ENCODE data around the gene ERVMER34-1.
A peak's percentile ranks its signal among the peaks of the same experiment; 100 is the strongest.

ERVMER34-1 gene, protein sequence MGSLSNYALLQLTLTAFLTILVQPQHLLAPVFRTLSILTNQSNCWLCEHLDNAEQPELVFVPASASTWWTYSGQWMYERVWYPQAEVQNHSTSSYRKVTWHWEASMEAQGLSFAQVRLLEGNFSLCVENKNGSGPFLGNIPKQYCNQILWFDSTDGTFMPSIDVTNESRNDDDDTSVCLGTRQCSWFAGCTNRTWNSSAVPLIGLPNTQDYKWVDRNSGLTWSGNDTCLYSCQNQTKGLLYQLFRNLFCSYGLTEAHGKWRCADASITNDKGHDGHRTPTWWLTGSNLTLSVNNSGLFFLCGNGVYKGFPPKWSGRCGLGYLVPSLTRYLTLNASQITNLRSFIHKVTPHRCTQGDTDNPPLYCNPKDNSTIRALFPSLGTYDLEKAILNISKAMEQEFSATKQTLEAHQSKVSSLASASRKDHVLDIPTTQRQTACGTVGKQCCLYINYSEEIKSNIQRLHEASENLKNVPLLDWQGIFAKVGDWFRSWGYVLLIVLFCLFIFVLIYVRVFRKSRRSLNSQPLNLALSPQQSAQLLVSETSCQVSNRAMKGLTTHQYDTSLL

DNA sequence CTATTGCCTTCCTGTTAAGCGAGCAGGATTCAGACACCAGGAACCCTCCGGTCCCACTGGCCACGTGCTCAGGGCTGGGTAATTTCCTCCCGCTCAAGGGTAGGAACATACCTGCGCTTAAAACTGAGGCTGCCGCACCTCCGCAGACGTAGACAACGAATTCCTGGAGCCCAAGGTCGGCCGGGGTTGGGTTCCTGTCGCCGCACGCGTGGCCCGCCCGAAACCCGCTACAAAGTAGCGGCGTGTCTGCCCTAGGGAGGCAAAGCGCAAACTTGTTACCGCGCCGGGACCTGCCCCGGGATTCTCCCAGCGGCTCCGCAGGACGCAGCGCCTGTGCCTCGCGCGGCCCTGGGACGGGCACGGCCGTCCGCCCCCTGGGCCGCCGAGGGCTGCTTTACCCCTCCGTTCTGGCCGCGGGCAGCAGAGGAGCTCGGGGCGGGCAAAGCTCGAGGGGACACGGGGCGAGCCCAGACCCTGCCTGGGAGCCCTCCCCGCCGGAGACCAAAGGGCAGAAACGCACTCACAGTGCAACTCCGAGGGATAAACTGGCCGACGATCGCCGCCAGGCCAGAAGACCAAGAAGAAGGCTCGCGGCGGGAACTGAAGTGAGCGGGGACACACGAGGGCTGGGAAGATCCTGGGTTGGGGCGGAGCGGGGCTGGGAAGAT lies at the start of gene ERVMER34-1:
TSS of gene ERVMER34-1 (minus strand) at position 607 of the 668 bp plus-strand sequence. CDS start 5,905 bp downstream, outside the sequence.
- H3K27me3 Mint-ChIP-seq: peaks cover 39% of the 10 kb centered on the region
- H3K27ac Mint-ChIP-seq: no peak within 1 kb of the TSS
- no peaks in the 10 kb centered on the region for H3K36me3 Mint-ChIP-seq
- peaks cover 8% of the 10 kb centered on the region for H3K4me1 Mint-ChIP-seq (ENCODE audit: low read depth)
- H3K9me3 Mint-ChIP-seq (ENCODE audit: low read depth): no peaks in the 10 kb centered on the region
- H3K4me3 Mint-ChIP-seq: peak within 1 kb of the TSS; percentile 81

DNA sequence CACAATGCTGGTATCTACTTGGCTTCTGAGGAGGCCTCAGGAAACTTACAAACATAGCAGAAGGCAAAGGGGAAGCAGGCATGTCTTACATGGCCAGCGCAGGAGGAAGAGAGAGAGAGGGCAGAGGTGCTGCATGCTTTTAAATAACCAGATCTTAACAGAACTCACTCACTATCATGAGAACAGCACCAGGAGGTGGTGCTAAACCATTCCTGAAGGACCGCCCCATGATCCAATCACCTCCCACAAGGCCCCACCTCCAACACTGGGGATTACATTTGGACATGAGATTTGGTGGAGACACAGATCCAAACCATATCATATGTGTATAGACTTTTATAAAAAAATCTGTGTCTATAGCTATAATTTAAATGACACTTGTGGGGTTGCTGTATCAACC lies 48.6 kb upstream of the ERVMER34-1 start:
- Mint-ChIP-seq H3K36me3 (peaks cover 8% of the 10 kb centered on the region), H3K4me1 (ENCODE audit: low read depth) (no peaks in the 10 kb centered on the region), H3K27ac (no peak overlapping the region), H3K9me3 (ENCODE audit: low read depth) (peaks cover 6% of the 10 kb centered on the region), H3K27me3 (peaks cover 9% of the 10 kb centered on the region), H3K4me3 (no peak overlapping the region)

DNA sequence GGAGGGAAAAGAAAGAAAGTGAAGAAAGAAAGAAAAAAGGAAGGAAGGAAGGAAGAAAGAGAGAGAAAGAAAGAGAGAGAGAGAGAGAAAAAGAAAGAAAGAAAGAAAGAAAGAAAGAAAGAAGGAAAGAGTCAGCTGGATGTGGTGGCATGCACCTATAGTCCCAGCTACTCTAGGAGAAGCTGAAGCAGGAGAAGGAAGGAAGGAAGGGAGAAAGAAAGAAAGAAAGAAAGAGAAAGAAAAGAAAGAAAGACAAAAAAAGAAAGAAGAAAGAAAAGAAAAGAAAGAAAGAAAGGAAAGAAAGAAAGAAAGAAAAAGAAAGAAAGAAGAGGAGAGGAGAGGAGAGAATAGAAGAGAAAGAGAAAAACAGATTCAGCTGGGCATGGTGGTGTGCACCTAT lies 44.3 kb upstream of the ERVMER34-1 start:
- Mint-ChIP-seq H3K4me3 (no peak overlapping the region), H3K4me1 (ENCODE audit: low read depth) (no peaks in the 10 kb centered on the region), H3K27ac (no peak overlapping the region), H3K36me3 (peaks cover 5% of the 10 kb centered on the region), H3K27me3 (peaks cover 6% of the 10 kb centered on the region), H3K9me3 (ENCODE audit: low read depth) (no peaks in the 10 kb centered on the region)

DNA sequence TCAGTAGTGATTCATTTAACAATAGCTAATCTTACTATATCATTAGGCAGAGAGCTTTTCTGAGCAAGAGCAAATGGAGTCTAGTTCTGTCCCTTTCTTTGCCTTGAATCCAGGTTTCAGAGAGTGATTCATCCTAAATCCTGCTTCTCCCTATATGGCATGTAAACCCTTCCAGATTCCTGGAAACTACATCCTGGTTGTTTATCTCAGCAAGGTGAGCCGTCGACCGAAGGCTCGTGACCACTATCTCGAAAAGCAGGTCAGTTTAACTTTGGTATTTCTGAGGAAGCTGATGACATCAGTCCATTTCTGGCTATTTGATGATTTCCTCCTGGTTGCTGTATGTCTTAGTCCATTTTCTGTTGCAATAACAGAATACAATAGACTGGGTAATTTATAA lies 40.7 kb upstream of the ERVMER34-1 start:
- H3K36me3 Mint-ChIP-seq: no peaks in the 10 kb centered on the region
- H3K27me3 Mint-ChIP-seq: peaks cover 2% of the 10 kb centered on the region
- no peaks in the 10 kb centered on the region for H3K9me3 Mint-ChIP-seq (ENCODE audit: low read depth)
- H3K4me1 Mint-ChIP-seq (ENCODE audit: low read depth): no peaks in the 10 kb centered on the region
- H3K4me3 Mint-ChIP-seq: no peak overlapping the region
- no peak overlapping the region for H3K27ac Mint-ChIP-seq

DNA sequence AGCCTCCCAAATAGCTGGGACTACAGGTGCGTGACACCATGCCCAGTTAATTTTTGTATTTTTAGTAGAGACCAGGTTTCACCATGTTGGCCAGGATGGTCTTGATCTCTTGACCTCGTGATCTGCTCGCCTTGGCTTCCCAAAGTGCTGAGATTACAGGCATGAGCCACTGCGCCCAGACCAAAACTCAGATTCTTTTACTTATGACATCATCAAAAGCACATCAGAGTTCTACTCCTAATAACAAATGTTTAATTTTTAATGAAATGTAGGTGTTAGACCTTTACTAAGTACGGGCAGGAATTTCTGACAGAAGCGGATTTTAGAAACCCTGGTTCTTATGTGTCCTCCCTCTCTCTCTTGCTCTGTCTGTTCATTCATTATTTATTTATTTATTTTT lies 38.5 kb upstream of the ERVMER34-1 start:
- H3K9me3 Mint-ChIP-seq (ENCODE audit: low read depth): no peaks in the 10 kb centered on the region
- H3K4me1 Mint-ChIP-seq (ENCODE audit: low read depth): no peaks in the 10 kb centered on the region
- H3K4me3 Mint-ChIP-seq: no peak overlapping the region
- no peak overlapping the region for H3K27ac Mint-ChIP-seq
- H3K36me3 Mint-ChIP-seq: no peaks in the 10 kb centered on the region
- peaks cover under 1% of the 10 kb centered on the region for H3K27me3 Mint-ChIP-seq

DNA sequence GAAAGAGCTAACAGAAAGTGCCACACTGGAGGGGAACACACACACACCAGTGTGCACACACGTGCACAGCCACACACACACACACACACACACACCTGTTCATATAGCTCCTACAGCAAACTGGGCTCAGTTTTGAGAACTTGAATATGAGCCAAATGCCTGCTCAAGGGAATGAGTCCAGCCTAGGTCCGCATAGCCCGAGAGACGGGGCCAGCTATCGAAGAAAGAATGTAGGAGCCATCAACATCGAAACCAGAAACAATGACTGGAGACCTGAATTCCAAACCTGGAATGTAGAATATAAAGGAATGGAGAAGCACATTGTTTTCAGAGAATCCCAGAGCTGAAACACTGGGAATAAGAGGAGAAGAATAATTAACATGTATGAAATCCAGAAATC lies 37.6 kb upstream of the ERVMER34-1 start:
- Mint-ChIP-seq H3K9me3 (ENCODE audit: low read depth) (no peaks in the 10 kb centered on the region), H3K27me3 (no peaks in the 10 kb centered on the region), H3K27ac (no peak overlapping the region), H3K4me3 (no peak overlapping the region), H3K36me3 (no peaks in the 10 kb centered on the region), H3K4me1 (ENCODE audit: low read depth) (no peaks in the 10 kb centered on the region)

DNA sequence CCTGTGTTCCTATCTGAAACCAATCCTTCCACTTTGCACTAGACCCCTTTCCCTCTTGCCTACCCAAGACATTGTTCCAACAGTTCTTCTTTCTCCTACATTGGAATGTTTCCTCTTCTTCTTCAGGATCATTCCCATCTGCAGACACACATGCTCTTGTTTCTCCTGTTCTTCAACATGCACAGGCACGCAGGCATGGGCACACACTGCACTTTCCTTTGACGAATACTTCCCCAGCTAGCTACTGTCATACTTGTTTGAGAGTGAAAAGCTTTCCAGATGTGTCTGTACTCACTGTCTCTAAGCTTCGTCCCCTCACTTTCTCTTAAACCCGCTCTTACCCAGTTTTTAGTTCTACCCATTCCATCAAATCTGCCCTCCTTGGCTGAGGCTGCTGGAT lies 31.8 kb upstream of the ERVMER34-1 start:
- H3K36me3 Mint-ChIP-seq: peaks cover 2% of the 10 kb centered on the region
- H3K27me3 Mint-ChIP-seq: peaks cover 1% of the 10 kb centered on the region
- H3K9me3 Mint-ChIP-seq (ENCODE audit: low read depth): no peaks in the 10 kb centered on the region
- no peak overlapping the region for H3K4me3 Mint-ChIP-seq
- no peaks in the 10 kb centered on the region for H3K4me1 Mint-ChIP-seq (ENCODE audit: low read depth)
- no peak overlapping the region for H3K27ac Mint-ChIP-seq

DNA sequence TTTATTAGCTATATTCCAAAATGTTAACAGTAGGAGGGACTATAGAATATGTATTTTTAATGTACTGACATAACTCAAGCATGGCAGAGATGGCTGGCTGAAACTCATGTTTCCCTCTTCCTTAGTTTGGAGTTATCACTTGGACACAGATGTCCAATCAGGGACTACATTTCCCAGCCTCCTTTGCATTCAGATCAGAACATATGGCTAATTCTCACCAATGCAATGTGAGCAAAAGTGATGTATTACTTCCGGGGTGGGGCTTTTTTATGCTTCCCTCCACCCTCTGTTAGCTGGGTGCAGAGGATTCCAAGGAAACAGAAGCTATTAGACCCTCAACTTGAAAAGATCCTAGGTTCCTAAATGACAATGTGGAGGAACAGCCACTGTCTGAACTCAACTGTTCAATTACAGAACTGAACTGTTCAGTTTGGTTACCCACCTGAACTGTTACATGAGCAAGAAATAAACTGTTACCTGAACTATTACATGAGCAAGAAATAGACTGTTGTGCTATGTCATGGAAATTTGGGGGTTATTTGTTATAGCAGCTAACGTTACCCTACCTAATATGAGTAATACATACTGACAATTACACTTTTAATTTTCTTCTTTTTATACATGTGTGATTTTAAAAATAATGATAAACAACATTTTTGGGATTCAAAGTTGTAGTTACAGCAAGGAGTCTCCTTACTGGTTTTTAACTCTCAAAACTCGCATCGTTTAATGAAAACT lies 29.6 kb upstream of the ERVMER34-1 start:
- Mint-ChIP-seq H3K27ac (no peak overlapping the region), H3K27me3 (peaks cover 13% of the 10 kb centered on the region), H3K9me3 (ENCODE audit: low read depth) (no peaks in the 10 kb centered on the region), H3K4me1 (ENCODE audit: low read depth) (no peaks in the 10 kb centered on the region), H3K36me3 (peaks cover 2% of the 10 kb centered on the region), H3K4me3 (no peak overlapping the region)

DNA sequence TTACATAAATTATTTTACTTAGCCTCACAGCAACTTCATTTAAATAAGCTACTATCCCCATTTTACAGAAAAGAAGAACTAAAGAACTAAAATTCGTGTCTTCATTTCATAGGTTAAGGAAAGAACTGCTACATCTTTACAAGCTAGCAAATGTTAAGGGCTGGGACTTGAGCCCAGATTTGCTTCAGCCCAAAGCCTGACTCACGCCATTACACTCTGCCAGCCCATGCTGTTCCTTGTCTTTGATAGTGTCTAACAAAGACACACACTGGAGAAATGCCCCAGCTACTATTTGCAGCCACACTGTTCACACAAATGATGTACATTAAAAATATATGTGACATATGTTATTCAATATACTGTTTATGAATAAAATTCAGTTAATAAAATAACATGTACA lies 29.0 kb upstream of the ERVMER34-1 start:
- no peak overlapping the region for H3K4me3 Mint-ChIP-seq
- peaks cover 2% of the 10 kb centered on the region for H3K36me3 Mint-ChIP-seq
- no peaks in the 10 kb centered on the region for H3K9me3 Mint-ChIP-seq (ENCODE audit: low read depth)
- no peaks in the 10 kb centered on the region for H3K4me1 Mint-ChIP-seq (ENCODE audit: low read depth)
- H3K27ac Mint-ChIP-seq: no peak overlapping the region
- peaks cover 15% of the 10 kb centered on the region for H3K27me3 Mint-ChIP-seq

DNA sequence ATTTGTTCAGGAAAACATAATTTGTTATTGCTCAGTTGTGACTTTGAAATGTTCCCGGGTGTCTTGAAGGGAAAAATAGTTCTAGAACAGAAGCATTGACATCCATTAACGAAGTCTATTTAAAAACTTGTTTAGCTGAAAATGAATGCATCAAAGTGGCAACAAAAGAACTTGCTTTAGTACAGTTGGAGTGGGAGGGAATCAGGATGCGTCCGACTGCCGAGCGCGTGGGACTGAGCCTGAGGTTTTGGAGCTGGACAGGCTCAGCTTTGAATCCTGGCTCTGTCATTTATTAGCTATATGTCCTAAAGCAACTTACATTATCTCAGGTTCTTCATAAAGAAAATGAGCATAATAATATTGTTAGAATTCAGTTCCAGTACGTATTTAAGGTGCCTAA lies 9.0 kb upstream of the ERVMER34-1 start:
- H3K4me1 Mint-ChIP-seq (ENCODE audit: low read depth): no peaks in the 10 kb centered on the region

DNA sequence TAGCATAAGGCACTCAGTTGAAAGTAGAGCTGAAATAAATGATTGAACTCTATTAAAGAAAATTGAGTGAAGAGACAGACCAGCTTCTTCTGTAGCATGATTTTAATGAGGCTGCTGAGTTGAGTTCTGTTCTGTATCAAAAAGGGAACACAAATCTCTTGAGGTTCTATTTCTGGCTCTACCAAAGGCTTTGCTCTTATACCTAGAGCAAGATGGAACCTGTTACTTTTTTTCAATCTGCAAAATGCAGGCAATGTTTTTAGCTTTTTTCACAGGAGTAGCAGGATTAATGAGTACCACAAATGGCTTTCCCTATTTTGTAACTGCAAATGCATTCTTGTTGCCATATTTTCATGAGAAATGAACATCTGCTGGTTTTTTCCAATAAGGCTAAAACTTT lies 4.2 kb upstream of the ERVMER34-1 start:
- Mint-ChIP-seq H3K27me3 (peaks cover 33% of the 10 kb centered on the region), H3K4me1 (ENCODE audit: low read depth) (peaks cover 6% of the 10 kb centered on the region), H3K4me3 (no peak overlapping the region), H3K36me3 (no peaks in the 10 kb centered on the region), H3K9me3 (ENCODE audit: low read depth) (no peaks in the 10 kb centered on the region), H3K27ac (no peak overlapping the region)

More for the DNA sequence above, 9.0 kb upstream of the ERVMER34-1 start:
- Mint-ChIP-seq H3K27ac (no peak overlapping the region), H3K36me3 (no peaks in the 10 kb centered on the region), H3K4me3 (no peak overlapping the region), H3K27me3 (peaks cover 16% of the 10 kb centered on the region), H3K9me3 (ENCODE audit: low read depth) (no peaks in the 10 kb centered on the region)

DNA sequence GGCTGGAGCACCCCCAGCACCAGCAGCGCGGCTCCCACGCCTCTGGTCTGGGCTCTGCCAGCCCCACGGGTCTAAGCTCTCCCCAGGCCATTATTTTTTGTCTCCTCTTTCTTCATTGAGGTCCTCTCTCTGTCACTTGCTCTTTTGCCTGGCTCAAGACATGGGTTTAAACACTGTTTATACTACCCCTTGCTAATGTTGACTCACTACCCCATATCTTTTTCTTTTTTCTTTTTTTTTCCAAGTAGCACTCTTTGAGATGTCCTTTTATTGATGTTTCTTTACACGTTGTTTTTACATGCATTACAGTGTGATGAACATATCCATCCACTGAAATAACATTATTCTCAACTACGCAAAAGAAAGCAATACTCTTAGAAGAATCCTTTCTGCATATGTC lies 1.7 kb upstream of the ERVMER34-1 start:
- H3K27me3 Mint-ChIP-seq: peaks cover 40% of the 10 kb centered on the region

DNA sequence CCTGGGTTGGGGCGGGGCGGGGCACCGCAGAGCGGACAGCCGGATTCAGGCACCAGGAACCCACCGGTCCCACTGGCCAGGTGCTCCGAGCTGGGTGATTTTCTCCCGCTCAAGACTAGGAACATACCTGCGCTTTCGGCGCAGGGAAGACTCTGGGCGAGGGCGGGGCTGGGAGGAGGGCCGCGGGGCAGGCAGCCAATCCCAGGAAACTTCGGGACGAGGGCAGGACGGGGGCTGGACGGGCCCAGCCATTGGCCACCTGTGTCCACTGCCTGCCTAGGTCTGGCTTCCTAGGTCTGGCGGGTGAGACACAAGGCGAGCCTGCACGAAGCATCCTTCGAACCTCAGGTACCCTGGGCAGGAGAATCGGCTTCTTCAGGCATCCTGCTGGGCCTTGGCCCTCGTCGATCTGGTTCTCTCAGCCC lies 274 bp upstream of the ERVMER34-1 start:
- Mint-ChIP-seq H3K9me3 (ENCODE audit: low read depth) (no peaks in the 10 kb centered on the region), H3K27ac (no peak overlapping the region), H3K27me3 (peaks cover 38% of the 10 kb centered on the region), H3K4me3 (peak overlapping the region; percentile 81), H3K4me1 (ENCODE audit: low read depth) (peaks cover 8% of the 10 kb centered on the region), H3K36me3 (no peaks in the 10 kb centered on the region)

More for the DNA sequence above, 1.7 kb upstream of the ERVMER34-1 start:
- Mint-ChIP-seq H3K36me3 (no peaks in the 10 kb centered on the region), H3K4me3 (peak overlapping the region; percentile 3), H3K4me1 (ENCODE audit: low read depth) (peaks cover 8% of the 10 kb centered on the region), H3K9me3 (ENCODE audit: low read depth) (no peaks in the 10 kb centered on the region), H3K27ac (no peak overlapping the region)

DNA sequence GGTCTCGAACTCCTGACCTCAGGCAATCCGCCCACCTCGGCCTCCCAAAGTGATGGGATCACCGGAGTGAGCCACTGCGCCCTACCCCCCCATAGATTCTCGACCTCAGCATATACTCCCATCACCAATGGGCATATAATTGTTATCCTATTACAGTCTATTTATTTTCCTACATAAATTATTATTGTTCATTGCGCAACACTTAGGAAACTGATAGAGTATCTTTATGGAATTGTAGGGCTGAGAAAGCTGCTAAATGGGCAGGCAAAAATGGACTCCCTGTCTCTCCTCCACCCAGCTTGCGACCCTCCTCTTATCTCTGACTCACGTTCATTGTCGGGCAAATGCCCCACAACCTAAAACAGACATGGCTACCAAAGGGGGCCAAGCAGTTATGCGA lies 1.0 kb downstream of the ERVMER34-1 start:
- peaks cover 8% of the 10 kb centered on the region for H3K4me1 Mint-ChIP-seq (ENCODE audit: low read depth)
- no peaks in the 10 kb centered on the region for H3K9me3 Mint-ChIP-seq (ENCODE audit: low read depth)
- H3K36me3 Mint-ChIP-seq: no peaks in the 10 kb centered on the region
- peak overlapping the region; percentile 72 for H3K4me3 Mint-ChIP-seq
- H3K27me3 Mint-ChIP-seq: peaks cover 39% of the 10 kb centered on the region
- H3K27ac Mint-ChIP-seq: no peak overlapping the region

DNA sequence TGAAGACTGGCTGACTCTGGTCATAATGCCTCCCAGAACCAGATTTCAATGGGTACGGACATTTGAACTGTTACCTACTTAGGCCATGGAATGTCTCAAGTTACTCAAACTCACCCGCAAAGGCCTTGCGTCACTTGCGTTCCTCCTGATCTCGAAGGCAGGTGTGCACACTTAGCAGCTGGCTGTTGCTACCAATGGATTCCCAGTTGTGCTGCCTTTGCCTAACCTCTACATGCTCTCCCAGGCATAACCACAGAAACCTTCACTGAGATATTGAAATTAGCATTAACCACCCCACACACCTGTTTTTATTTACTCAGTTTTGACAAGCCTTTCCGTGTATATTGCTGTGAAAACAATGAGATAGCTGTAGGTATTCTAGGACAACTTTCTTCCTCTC lies 2.8 kb downstream of the ERVMER34-1 start:
- H3K27ac Mint-ChIP-seq: no peak overlapping the region
- no peak overlapping the region for H3K4me3 Mint-ChIP-seq
- no peaks in the 10 kb centered on the region for H3K9me3 Mint-ChIP-seq (ENCODE audit: low read depth)
- no peaks in the 10 kb centered on the region for H3K36me3 Mint-ChIP-seq
- peaks cover 8% of the 10 kb centered on the region for H3K4me1 Mint-ChIP-seq (ENCODE audit: low read depth)
- H3K27me3 Mint-ChIP-seq: peaks cover 29% of the 10 kb centered on the region
